Measurements from ENCODE around the gene WWC2. TPM values are rescaled to one million over a fixed set of nuclear protein-coding genes. Genes with fewer than 3 reads are reported as not detected.
A peak's percentile ranks its signal among the peaks of the same experiment; 100 is the strongest.

The WWC2 gene
- total and polyA plus RNA-seq, 2 experiments from 2014 or later = 50.5 to 74.2 TPM

DNA sequence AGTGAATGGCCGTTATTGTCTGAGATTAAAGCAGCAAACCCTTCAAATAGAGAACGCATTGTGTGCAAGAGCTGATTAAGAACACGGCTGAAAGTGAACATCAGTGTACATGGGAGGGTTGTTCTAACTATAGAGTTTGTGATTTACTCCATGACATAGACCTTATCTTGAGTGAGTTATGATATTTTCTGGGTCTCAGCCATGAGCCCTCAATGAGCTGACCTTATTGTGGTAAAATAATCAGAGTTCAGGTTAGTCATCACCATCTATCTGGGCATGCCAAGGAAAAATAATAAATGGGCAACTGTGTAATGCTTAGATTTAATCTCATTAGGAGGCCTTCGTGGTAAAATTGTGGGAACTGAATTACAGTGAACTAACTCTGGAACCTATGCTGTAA is 256.3 kb downstream of the WWC2 start:
- ATAC-seq (no peak), DNase-seq (ENCODE audit: low spot score) (no peak)
- no peaks in the 10 kb centered on the region for H3K4me1 ChIP-seq (ENCODE audit: insufficient read depth)
- no peak overlapping the region for H3K4me3 ChIP-seq
- H2AFZ ChIP-seq = no peak overlapping the region
- no peaks in the 10 kb centered on the region for H3K36me3 ChIP-seq (ENCODE audit: insufficient read depth)
- H3K79me2 ChIP-seq (replicated peaks; ENCODE audit: insufficient read depth) = no peaks in the 10 kb centered on the region
- TF ChIP-seq JUNB (IDR thresholded peaks at IDR 0.05; ENCODE audit: unreplicated experiment) (no peak), STAT1 (IDR thresholded peaks at IDR 0.05; ENCODE audit: unreplicated experiment) (no peak), EZH2 (IDR thresholded peaks at IDR 0.05; ENCODE audit: low read depth, unreplicated experiment) (no peak), CREB1 (CRISPR knock-in tag; IDR thresholded peaks at IDR 0.05; ENCODE audit: low read depth) (no peak)
- TF ChIP-seq, protein P1, sequence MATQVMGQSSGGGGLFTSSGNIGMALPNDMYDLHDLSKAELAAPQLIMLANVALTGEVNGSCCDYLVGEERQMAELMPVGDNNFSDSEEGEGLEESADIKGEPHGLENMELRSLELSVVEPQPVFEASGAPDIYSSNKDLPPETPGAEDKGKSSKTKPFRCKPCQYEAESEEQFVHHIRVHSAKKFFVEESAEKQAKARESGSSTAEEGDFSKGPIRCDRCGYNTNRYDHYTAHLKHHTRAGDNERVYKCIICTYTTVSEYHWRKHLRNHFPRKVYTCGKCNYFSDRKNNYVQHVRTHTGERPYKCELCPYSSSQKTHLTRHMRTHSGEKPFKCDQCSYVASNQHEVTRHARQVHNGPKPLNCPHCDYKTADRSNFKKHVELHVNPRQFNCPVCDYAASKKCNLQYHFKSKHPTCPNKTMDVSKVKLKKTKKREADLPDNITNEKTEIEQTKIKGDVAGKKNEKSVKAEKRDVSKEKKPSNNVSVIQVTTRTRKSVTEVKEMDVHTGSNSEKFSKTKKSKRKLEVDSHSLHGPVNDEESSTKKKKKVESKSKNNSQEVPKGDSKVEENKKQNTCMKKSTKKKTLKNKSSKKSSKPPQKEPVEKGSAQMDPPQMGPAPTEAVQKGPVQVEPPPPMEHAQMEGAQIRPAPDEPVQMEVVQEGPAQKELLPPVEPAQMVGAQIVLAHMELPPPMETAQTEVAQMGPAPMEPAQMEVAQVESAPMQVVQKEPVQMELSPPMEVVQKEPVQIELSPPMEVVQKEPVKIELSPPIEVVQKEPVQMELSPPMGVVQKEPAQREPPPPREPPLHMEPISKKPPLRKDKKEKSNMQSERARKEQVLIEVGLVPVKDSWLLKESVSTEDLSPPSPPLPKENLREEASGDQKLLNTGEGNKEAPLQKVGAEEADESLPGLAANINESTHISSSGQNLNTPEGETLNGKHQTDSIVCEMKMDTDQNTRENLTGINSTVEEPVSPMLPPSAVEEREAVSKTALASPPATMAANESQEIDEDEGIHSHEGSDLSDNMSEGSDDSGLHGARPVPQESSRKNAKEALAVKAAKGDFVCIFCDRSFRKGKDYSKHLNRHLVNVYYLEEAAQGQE (IDR thresholded peaks at IDR 0.05; ENCODE audit: unreplicated experiment) = no peak
- TF ChIP-seq, protein P2, sequence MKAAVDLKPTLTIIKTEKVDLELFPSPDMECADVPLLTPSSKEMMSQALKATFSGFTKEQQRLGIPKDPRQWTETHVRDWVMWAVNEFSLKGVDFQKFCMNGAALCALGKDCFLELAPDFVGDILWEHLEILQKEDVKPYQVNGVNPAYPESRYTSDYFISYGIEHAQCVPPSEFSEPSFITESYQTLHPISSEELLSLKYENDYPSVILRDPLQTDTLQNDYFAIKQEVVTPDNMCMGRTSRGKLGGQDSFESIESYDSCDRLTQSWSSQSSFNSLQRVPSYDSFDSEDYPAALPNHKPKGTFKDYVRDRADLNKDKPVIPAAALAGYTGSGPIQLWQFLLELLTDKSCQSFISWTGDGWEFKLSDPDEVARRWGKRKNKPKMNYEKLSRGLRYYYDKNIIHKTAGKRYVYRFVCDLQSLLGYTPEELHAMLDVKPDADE (IDR thresholded peaks at IDR 0.05) = no peak
- Mint-ChIP-seq H3K4me3 (no peak overlapping the region), H3K9me3 (no peaks in the 10 kb centered on the region; the same call in none of the 3 replicates), H3K4me1 (peaks cover 3% of the 10 kb centered on the region), H3K36me3 (ENCODE audit: low read depth) (no peaks in the 10 kb centered on the region), H3K27ac (no peak overlapping the region), H3K27me3 (ENCODE audit: insufficient read depth, low read depth, poor library complexity) (peaks cover 2% of the 10 kb centered on the region)
- H3K4me2 ChIP-seq = no peak overlapping the region
- H3K27me3 ChIP-seq (ENCODE audit: insufficient read depth) = no peaks in the 10 kb centered on the region
- H3K27ac ChIP-seq (ENCODE audit: low read depth) = no peak overlapping the region
- H3K9me2 ChIP-seq (ENCODE audit: insufficient read depth) = no peaks in the 10 kb centered on the region
- H4K20me1 ChIP-seq (replicated peaks; ENCODE audit: insufficient read depth) = no peaks in the 10 kb centered on the region
- no peaks in the 10 kb centered on the region for H3F3A ChIP-seq (replicated peaks; ENCODE audit: low read depth)

DNA sequence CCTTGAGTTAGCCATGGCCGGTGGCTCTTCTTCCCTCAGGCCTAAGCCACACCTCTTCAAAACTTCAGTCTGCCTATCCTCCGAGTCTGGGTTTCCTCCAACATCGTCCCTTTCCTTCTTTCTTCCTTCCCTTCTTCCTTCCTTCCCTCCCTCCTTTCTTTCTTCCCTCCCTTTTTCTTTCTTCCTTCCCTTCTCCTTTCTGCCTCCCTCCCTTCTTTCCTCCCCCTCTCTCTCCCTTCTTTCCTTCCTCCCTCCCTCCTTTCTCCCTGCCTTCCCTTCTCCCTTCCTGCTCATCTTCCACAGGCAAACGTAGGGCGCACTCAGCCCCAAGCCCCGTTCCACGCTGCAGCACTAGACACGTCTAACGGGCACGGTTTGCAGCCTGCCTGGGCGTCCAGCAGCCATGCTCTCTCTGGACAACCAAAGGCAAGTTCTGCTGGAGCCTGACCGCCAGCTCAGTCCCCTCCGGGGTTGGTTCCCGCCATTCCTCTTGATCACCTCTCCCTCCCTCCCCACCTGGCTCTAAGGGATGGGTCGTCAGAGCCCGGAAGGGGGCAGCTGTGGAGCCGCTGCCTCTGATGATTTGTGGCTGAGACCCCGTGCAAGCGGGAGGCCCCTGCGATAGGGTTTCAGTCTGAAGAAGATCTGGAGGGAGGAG is 257.2 kb downstream of the WWC2 start:
- Histone ChIP-seq H3K27ac (ENCODE audit: low read depth) (no peak overlapping the region), H3K9me2 (ENCODE audit: insufficient read depth) (0 out of 2 replicates have a peak, but pooled peaks cover 4% of the 10 kb centered on the region), H3K4me3 (no peak overlapping the region), H2AFZ (peak overlapping the region; percentile 56; the same call in 1 of the 2 replicates), H3K4me2 (no peak overlapping the region), H3K36me3 (ENCODE audit: insufficient read depth) (no peaks in the 10 kb centered on the region), H3K79me2 (replicated peaks; ENCODE audit: insufficient read depth) (no peaks in the 10 kb centered on the region), H3K4me1 (ENCODE audit: insufficient read depth) (no peaks in the 10 kb centered on the region), H3F3A (replicated peaks; ENCODE audit: low read depth) (no peaks in the 10 kb centered on the region), H4K20me1 (replicated peaks; ENCODE audit: insufficient read depth) (no peaks in the 10 kb centered on the region), H3K27me3 (ENCODE audit: insufficient read depth) (no peaks in the 10 kb centered on the region)
- peaks cover 2% of the 10 kb centered on the region for H3K27me3 Mint-ChIP-seq (ENCODE audit: insufficient read depth, low read depth, poor library complexity)
- H3K9me3 Mint-ChIP-seq = no peaks in the 10 kb centered on the region; the same call in none of the 3 replicates
- no peak overlapping the region for H3K27ac Mint-ChIP-seq
- H3K36me3 Mint-ChIP-seq (ENCODE audit: low read depth) = no peaks in the 10 kb centered on the region
- H3K4me3 Mint-ChIP-seq = no peak overlapping the region
- ATAC-seq (no peak), DNase-seq (ENCODE audit: low spot score) (no peak)
- peaks cover 3% of the 10 kb centered on the region for H3K4me1 Mint-ChIP-seq
- no peak for TF ChIP-seq EZH2 (IDR thresholded peaks at IDR 0.05; ENCODE audit: low read depth, unreplicated experiment)
- no peak for TF ChIP-seq STAT1 (IDR thresholded peaks at IDR 0.05; ENCODE audit: unreplicated experiment)
- TF ChIP-seq, protein P2 (IDR thresholded peaks at IDR 0.05) = no peak
- TF ChIP-seq, protein P3, sequence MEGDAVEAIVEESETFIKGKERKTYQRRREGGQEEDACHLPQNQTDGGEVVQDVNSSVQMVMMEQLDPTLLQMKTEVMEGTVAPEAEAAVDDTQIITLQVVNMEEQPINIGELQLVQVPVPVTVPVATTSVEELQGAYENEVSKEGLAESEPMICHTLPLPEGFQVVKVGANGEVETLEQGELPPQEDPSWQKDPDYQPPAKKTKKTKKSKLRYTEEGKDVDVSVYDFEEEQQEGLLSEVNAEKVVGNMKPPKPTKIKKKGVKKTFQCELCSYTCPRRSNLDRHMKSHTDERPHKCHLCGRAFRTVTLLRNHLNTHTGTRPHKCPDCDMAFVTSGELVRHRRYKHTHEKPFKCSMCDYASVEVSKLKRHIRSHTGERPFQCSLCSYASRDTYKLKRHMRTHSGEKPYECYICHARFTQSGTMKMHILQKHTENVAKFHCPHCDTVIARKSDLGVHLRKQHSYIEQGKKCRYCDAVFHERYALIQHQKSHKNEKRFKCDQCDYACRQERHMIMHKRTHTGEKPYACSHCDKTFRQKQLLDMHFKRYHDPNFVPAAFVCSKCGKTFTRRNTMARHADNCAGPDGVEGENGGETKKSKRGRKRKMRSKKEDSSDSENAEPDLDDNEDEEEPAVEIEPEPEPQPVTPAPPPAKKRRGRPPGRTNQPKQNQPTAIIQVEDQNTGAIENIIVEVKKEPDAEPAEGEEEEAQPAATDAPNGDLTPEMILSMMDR (conservative IDR thresholded peaks at IDR 0.05; ENCODE audit: low read depth in 2 of 2) = no peak
- TF ChIP-seq ZNF114 (CRISPR knock-in tag; IDR thresholded peaks at IDR 0.05) = no peak
